WTC11 (cell line): ENCODE measurements around the gene ANAPC4. TPM values are rescaled to one million over a fixed set of nuclear protein-coding genes. Genes with fewer than 3 reads are reported as not detected.

Experiments
- ATAC-seq: fragments of 200-7000 bp; cut with Tn5 transposase; 2 replicates; pipeline ENCODE4 v1.10.0; 2021; ENCODE audit warnings: mild to moderate bottlenecking, moderate library complexity
- CTCF ChIA-PET: fragments of 300-600 bp; sonication (Branson Sonifier 250); formaldehyde crosslinking; loops from one replicate; lab custom pipeline; 2021; ENCODE audit warnings: antibody characterized with exemption; lab: Charles Lee
- POLR2A ChIA-PET: fragments of 350-600 bp; sonication (Branson Sonifier 250); formaldehyde crosslinking; loops from one replicate; lab custom pipeline; 2021; ENCODE audit warnings: antibody characterized with exemption; lab: Charles Lee
- DNase-seq: peaks from one replicate; pipeline ENCODE4 v3.0.0; 2021; ENCODE audit warnings: low spot score
- H3K27ac Mint-ChIP-seq: 2 replicates; pipeline ENCODE4 v1.8.0; 2021; ENCODE audit warnings: mixed read lengths
- H3K27me3 Mint-ChIP-seq: 2 replicates; pipeline ENCODE4 v1.8.0; 2021; ENCODE audit warnings: low read depth, mild to moderate bottlenecking, moderate library complexity, mixed read lengths
- H3K36me3 Mint-ChIP-seq: 2 replicates; pipeline ENCODE4 v1.8.0; 2021; ENCODE audit warnings: mixed read lengths
- H3K4me1 Mint-ChIP-seq: 2 replicates; pipeline ENCODE4 v1.8.0; 2022; ENCODE audit warnings: mixed read lengths
- H3K4me3 Mint-ChIP-seq: 2 replicates; pipeline ENCODE4 v1.8.0; 2021; ENCODE audit warnings: mild to moderate bottlenecking, moderate library complexity, mixed read lengths
- H3K9me3 Mint-ChIP-seq: 2 replicates; pipeline ENCODE4 v1.8.0; 2021; ENCODE audit warnings: mixed read lengths
- FOXP1 ChIP-seq: sonication (generic); formaldehyde crosslinking; IDR thresholded peaks from 2 replicates; pipeline ENCODE4 v1.8.0; 2022; ENCODE audit warnings: missing genetic modification reagents, mild to moderate bottlenecking, moderate library complexity, borderline replicate concordance
- GRHL2 ChIP-seq: fragments of 250-450 bp; sonication (Bioruptor Pico); IDR thresholded peaks from 2 replicates; pipeline ENCODE4 v1.8.0; 2022; ENCODE audit warnings: mild to moderate bottlenecking, moderate library complexity; ENCODE audit not compliant: insufficient replicate concordance, severe bottlenecking
- MXD4 ChIP-seq: fragments of 250-450 bp; sonication (Bioruptor Pico); IDR thresholded peaks from 2 replicates; pipeline ENCODE4 v1.8.0; 2021; ENCODE audit warnings: mild to moderate bottlenecking, moderate library complexity, borderline replicate concordance
- NFE2L1 ChIP-seq: sonication (generic); formaldehyde crosslinking; IDR thresholded peaks from 2 replicates; pipeline ENCODE4 v1.8.1; 2023; ENCODE audit warnings: missing genetic modification reagents
- NR3C1 ChIP-seq: sonication (generic); formaldehyde crosslinking; conservative IDR thresholded peaks from 2 replicates; pipeline ENCODE4 v1.8.1; 2023; ENCODE audit warnings: low read depth, mild to moderate bottlenecking, missing genetic modification reagents
- TEAD1 ChIP-seq: sonication (generic); formaldehyde crosslinking; IDR thresholded peaks from 2 replicates; pipeline ENCODE4 v1.8.0; 2022; ENCODE audit warnings: mild to moderate bottlenecking, missing genetic modification reagents
- ZNF317 ChIP-seq: sonication (generic); formaldehyde crosslinking; IDR thresholded peaks from 2 replicates; pipeline ENCODE4 v1.8.1; 2023; ENCODE audit warnings: low read depth, mild to moderate bottlenecking, moderate library complexity, missing genetic modification reagents, borderline replicate concordance
- total RNA-seq: library from RNA; stranded (reverse); gene quantifications from 3 replicates; pipeline ENCODE4 v1.2.3, GENCODE V29; 2021
- TF ChIP-seq, protein P1 (sequence below): fragments of 200-600 bp; IDR thresholded peaks from 2 replicates; pipeline ENCODE4 v1.8.0; 2022; ENCODE audit warnings: antibody characterized with exemption
- TF ChIP-seq, protein P2 (sequence below): sonication (generic); formaldehyde crosslinking; IDR thresholded peaks from 2 replicates; pipeline ENCODE4 v1.8.1; 2022; ENCODE audit warnings: mild to moderate bottlenecking, missing genetic modification reagents, moderate library complexity, borderline replicate concordance
- TF ChIP-seq, protein P3 (sequence below): sonication (generic); formaldehyde crosslinking; IDR thresholded peaks from 2 replicates; pipeline ENCODE4 v1.8.0; 2022; ENCODE audit warnings: mild to moderate bottlenecking, missing genetic modification reagents
- TF ChIP-seq, protein P4 (sequence below): sonication (generic); formaldehyde crosslinking; IDR thresholded peaks from 2 replicates; pipeline ENCODE4 v1.8.0; 2022; ENCODE audit warnings: mild to moderate bottlenecking, missing genetic modification reagents
- TF ChIP-seq, protein P5 (sequence below): sonication (generic); formaldehyde crosslinking; IDR thresholded peaks from 2 replicates; pipeline ENCODE4 v1.8.1; 2023; ENCODE audit warnings: mild to moderate bottlenecking, missing genetic modification reagents, moderate library complexity
- TF ChIP-seq, protein P6 (sequence below): sonication (generic); formaldehyde crosslinking; IDR thresholded peaks from 2 replicates; pipeline ENCODE4 v1.8.1; 2023; ENCODE audit warnings: mild to moderate bottlenecking, moderate library complexity, missing genetic modification reagents
- TF ChIP-seq, protein P7 (sequence below): sonication (generic); formaldehyde crosslinking; IDR thresholded peaks from 2 replicates; pipeline ENCODE4 v1.8.0; 2023; ENCODE audit warnings: missing genetic modification reagents, mild to moderate bottlenecking, borderline replicate concordance
- TF ChIP-seq, protein P8 (sequence below): sonication (generic); formaldehyde crosslinking; conservative IDR thresholded peaks from 2 replicates; pipeline ENCODE4 v1.8.1; 2023; ENCODE audit warnings: mild to moderate bottlenecking, low read depth, missing genetic modification reagents, moderate library complexity
- TF ChIP-seq, protein P9 (sequence below): sonication (generic); formaldehyde crosslinking; IDR thresholded peaks from 2 replicates; pipeline ENCODE4 v1.8.0; 2022; ENCODE audit warnings: mild to moderate bottlenecking, missing genetic modification reagents

ANAPC4 gene
- total RNA-seq, 1 experiment from 2014 or later, result 40.5 TPM

DNA sequence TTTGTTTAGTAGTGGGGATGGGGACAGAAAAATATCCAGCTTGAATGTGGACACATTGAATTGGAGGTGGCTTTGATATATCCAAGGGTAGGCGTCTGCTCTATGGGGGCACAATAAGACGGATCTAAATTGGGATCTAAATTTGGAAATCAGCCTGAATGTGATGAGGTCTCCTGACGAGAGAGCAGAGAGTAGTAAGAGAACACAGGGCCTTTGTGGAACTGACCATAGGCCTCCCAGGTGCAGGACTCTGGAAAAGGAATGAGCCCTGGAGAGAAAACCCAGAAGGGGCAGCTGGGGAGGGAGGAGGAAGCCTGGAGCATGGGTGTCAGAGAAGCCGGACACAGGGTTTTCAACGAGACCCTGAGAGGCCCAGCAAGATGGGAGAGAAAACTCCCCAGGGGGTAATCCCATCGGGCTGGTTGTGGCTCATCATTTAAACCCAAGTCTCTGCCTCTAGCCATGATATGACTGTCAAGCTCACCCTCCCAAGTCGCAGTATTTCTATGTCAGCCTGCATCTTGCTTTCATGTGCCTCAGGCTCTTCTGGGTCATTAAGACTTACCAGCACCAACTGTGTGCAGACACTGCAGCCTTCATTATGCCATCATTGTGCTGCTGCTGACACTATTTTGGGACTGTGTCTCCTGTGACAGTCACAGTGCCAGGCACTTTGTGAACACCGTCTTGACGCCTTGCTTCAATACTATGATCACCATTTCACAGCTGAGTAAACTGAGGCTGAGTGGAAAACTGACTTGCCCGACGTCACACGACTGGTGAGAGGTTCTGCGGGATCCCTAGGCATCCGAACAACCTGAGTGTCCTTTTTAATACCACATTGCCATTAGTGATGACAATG is 57.1 kb downstream of the ANAPC4 start:
- Mint-ChIP-seq H3K4me3 (no peak overlapping the region), H3K27ac (no peak overlapping the region), H3K4me1 (no peaks in the 10 kb centered on the region), H3K36me3 (no peaks in the 10 kb centered on the region), H3K9me3 (peaks cover 12% of the 10 kb centered on the region), H3K27me3 (no peaks in the 10 kb centered on the region)
- ChIA-PET POLR2A (interaction anchor here (0.7 kb wide), 1 partner anchor 250 kb away, joined by 3 read pairs; no protein-coding TSS in a partner anchor), CTCF (interaction anchor here (0.6 kb wide), 1 partner anchor 68 kb away, joined by 7 read pairs; no protein-coding TSS in a partner anchor)
- DNase-seq (no peak), ATAC-seq (no peak)
- TF ChIP-seq, protein P1, sequence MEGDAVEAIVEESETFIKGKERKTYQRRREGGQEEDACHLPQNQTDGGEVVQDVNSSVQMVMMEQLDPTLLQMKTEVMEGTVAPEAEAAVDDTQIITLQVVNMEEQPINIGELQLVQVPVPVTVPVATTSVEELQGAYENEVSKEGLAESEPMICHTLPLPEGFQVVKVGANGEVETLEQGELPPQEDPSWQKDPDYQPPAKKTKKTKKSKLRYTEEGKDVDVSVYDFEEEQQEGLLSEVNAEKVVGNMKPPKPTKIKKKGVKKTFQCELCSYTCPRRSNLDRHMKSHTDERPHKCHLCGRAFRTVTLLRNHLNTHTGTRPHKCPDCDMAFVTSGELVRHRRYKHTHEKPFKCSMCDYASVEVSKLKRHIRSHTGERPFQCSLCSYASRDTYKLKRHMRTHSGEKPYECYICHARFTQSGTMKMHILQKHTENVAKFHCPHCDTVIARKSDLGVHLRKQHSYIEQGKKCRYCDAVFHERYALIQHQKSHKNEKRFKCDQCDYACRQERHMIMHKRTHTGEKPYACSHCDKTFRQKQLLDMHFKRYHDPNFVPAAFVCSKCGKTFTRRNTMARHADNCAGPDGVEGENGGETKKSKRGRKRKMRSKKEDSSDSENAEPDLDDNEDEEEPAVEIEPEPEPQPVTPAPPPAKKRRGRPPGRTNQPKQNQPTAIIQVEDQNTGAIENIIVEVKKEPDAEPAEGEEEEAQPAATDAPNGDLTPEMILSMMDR, result no peak
- TF ChIP-seq, protein P2, sequence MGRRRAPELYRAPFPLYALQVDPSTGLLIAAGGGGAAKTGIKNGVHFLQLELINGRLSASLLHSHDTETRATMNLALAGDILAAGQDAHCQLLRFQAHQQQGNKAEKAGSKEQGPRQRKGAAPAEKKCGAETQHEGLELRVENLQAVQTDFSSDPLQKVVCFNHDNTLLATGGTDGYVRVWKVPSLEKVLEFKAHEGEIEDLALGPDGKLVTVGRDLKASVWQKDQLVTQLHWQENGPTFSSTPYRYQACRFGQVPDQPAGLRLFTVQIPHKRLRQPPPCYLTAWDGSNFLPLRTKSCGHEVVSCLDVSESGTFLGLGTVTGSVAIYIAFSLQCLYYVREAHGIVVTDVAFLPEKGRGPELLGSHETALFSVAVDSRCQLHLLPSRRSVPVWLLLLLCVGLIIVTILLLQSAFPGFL (CRISPR knock-in tag), result no peak
- TF ChIP-seq, protein P3, sequence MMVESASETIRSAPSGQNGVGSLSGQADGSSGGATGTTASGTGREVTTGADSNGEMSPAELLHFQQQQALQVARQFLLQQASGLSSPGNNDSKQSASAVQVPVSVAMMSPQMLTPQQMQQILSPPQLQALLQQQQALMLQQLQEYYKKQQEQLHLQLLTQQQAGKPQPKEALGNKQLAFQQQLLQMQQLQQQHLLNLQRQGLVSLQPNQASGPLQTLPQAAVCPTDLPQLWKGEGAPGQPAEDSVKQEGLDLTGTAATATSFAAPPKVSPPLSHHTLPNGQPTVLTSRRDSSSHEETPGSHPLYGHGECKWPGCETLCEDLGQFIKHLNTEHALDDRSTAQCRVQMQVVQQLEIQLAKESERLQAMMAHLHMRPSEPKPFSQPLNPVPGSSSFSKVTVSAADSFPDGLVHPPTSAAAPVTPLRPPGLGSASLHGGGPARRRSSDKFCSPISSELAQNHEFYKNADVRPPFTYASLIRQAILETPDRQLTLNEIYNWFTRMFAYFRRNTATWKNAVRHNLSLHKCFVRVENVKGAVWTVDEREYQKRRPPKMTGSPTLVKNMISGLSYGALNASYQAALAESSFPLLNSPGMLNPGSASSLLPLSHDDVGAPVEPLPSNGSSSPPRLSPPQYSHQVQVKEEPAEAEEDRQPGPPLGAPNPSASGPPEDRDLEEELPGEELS (CRISPR knock-in tag), result no peak
- TF ChIP-seq, protein P4, sequence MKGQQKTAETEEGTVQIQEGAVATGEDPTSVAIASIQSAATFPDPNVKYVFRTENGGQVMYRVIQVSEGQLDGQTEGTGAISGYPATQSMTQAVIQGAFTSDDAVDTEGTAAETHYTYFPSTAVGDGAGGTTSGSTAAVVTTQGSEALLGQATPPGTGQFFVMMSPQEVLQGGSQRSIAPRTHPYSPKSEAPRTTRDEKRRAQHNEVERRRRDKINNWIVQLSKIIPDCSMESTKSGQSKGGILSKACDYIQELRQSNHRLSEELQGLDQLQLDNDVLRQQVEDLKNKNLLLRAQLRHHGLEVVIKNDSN, result no peak
- TF ChIP-seq FOXP1 (CRISPR knock-in tag) (no peak), MXD4 (CRISPR knock-in tag) (no peak), TEAD1 (CRISPR knock-in tag) (no peak)

DNA sequence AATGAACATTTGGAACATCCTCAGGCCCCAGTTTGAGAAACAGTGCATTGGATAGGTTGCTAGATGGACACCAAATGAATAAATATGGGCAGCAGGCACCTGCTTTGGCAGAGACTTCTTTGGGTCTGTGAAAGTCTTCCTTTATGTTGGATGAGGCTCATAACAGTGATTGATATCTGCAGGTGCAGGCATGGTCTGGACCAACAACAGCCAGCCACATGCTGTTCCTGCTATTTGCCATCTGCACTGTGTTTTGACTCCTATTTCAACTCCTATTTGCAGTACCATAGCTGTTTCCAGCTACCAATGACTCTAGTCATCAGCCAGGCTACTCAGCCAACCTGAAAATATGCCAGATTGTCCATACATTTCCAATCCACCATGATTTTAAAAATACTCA is 60.9 kb downstream of the ANAPC4 start:
- ChIA-PET POLR2A (no interaction called here), CTCF (no interaction called here)
- no peaks in the 10 kb centered on the region for H3K36me3 Mint-ChIP-seq
- 0 out of 2 replicates have a peak, but pooled peaks cover 5% of the 10 kb centered on the region for H3K4me1 Mint-ChIP-seq
- H3K27me3 Mint-ChIP-seq, result no peaks in the 10 kb centered on the region
- H3K9me3 Mint-ChIP-seq, result peaks cover 13% of the 10 kb centered on the region
- DNase-seq (no peak), ATAC-seq (no peak)
- no peak overlapping the region for H3K27ac Mint-ChIP-seq
- H3K4me3 Mint-ChIP-seq, result no peak overlapping the region
- TF ChIP-seq, protein P5, sequence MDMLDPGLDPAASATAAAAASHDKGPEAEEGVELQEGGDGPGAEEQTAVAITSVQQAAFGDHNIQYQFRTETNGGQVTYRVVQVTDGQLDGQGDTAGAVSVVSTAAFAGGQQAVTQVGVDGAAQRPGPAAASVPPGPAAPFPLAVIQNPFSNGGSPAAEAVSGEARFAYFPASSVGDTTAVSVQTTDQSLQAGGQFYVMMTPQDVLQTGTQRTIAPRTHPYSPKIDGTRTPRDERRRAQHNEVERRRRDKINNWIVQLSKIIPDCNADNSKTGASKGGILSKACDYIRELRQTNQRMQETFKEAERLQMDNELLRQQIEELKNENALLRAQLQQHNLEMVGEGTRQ (CRISPR knock-in tag), result no peak
- TF ChIP-seq NR3C1 (no peak), GRHL2 (CRISPR knock-in tag) (no peak), ZNF317 (CRISPR knock-in tag) (no peak), NFE2L1 (CRISPR knock-in tag) (no peak)
- TF ChIP-seq, protein P6, sequence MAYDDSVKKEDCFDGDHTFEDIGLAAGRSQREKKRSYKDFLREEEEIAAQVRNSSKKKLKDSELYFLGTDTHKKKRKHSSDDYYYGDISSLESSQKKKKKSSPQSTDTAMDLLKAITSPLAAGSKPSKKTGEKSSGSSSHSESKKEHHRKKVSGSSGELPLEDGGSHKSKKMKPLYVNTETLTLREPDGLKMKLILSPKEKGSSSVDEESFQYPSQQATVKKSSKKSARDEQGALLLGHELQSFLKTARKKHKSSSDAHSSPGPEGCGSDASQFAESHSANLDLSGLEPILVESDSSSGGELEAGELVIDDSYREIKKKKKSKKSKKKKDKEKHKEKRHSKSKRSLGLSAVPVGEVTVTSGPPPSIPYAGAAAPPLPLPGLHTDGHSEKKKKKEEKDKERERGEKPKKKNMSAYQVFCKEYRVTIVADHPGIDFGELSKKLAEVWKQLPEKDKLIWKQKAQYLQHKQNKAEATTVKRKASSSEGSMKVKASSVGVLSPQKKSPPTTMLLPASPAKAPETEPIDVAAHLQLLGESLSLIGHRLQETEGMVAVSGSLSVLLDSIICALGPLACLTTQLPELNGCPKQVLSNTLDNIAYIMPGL (CRISPR knock-in tag), result no peak
- TF ChIP-seq, protein P7, sequence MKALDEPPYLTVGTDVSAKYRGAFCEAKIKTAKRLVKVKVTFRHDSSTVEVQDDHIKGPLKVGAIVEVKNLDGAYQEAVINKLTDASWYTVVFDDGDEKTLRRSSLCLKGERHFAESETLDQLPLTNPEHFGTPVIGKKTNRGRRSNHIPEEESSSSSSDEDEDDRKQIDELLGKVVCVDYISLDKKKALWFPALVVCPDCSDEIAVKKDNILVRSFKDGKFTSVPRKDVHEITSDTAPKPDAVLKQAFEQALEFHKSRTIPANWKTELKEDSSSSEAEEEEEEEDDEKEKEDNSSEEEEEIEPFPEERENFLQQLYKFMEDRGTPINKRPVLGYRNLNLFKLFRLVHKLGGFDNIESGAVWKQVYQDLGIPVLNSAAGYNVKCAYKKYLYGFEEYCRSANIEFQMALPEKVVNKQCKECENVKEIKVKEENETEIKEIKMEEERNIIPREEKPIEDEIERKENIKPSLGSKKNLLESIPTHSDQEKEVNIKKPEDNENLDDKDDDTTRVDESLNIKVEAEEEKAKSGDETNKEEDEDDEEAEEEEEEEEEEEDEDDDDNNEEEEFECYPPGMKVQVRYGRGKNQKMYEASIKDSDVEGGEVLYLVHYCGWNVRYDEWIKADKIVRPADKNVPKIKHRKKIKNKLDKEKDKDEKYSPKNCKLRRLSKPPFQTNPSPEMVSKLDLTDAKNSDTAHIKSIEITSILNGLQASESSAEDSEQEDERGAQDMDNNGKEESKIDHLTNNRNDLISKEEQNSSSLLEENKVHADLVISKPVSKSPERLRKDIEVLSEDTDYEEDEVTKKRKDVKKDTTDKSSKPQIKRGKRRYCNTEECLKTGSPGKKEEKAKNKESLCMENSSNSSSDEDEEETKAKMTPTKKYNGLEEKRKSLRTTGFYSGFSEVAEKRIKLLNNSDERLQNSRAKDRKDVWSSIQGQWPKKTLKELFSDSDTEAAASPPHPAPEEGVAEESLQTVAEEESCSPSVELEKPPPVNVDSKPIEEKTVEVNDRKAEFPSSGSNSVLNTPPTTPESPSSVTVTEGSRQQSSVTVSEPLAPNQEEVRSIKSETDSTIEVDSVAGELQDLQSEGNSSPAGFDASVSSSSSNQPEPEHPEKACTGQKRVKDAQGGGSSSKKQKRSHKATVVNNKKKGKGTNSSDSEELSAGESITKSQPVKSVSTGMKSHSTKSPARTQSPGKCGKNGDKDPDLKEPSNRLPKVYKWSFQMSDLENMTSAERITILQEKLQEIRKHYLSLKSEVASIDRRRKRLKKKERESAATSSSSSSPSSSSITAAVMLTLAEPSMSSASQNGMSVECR (CRISPR knock-in tag), result no peak
- TF ChIP-seq, protein P8, sequence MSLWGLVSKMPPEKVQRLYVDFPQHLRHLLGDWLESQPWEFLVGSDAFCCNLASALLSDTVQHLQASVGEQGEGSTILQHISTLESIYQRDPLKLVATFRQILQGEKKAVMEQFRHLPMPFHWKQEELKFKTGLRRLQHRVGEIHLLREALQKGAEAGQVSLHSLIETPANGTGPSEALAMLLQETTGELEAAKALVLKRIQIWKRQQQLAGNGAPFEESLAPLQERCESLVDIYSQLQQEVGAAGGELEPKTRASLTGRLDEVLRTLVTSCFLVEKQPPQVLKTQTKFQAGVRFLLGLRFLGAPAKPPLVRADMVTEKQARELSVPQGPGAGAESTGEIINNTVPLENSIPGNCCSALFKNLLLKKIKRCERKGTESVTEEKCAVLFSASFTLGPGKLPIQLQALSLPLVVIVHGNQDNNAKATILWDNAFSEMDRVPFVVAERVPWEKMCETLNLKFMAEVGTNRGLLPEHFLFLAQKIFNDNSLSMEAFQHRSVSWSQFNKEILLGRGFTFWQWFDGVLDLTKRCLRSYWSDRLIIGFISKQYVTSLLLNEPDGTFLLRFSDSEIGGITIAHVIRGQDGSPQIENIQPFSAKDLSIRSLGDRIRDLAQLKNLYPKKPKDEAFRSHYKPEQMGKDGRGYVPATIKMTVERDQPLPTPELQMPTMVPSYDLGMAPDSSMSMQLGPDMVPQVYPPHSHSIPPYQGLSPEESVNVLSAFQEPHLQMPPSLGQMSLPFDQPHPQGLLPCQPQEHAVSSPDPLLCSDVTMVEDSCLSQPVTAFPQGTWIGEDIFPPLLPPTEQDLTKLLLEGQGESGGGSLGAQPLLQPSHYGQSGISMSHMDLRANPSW (CRISPR knock-in tag), result no peak
- TF ChIP-seq, protein P9, sequence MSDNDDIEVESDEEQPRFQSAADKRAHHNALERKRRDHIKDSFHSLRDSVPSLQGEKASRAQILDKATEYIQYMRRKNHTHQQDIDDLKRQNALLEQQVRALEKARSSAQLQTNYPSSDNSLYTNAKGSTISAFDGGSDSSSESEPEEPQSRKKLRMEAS, result no peak
